ENCODE results near the gene PHACTR1. TPM values are rescaled to one million over a fixed set of nuclear protein-coding genes. Genes with fewer than 3 reads are reported as not detected.

The PHACTR1 gene
- polyA plus RNA-seq, 3 donors: 6.1 to 26.9 (median 7.6) TPM

DNA sequence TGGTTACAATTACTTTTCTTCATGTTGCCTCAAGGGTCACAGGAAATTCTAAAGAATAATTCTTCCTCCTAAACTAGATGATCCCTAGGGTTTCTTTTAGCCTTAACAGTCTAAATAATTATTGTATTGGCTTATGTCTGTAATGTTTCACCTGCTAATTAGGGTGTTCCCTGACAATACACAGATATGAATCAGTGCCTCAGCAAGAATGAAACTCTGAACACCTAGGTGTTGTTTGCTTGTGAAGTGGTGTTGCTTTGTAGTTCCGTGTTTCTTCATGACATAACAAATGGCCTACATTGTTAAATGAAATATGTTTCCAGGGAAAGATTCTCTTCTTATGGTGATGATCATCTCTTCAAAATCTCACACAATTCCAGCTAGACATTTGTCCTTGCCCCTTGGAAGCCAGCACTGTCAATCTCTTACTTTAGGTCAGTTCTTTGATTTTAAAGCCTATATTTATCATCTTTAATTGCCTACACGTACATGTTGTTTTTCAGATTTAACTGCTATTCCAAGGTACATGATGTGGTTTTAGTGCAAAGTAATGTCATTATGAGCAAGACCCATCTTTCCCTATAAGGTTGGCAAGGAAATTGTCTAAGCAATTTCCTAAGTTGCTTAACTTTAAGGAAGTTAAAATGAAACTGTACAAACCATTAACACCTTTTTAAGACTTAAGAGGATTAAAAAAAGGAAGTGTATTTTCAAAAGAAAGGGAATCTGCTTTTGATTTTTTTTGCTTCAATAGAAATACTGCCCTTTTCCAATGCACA, 499.9 kb downstream of the PHACTR1 start:
- intact Hi-C loops (cut with micrococcal nuclease): no loop called here
- Histone ChIP-seq H3K9ac (ENCODE audit: insufficient read depth, low read length, poor library complexity, severe bottlenecking) (no peak overlapping the region), H3K27me3 (ENCODE audit: control insufficient read depth in 2 of 2, insufficient read depth in 2 of 2, low read length in 2 of 2) (no peaks in the 10 kb centered on the region), H3K27ac (ENCODE audit: low read depth in 1 of 2, low read length in 2 of 2) (peak overlapping the region in 1 of 2 donors; percentile 26), H3K79me2 (ENCODE audit: insufficient read depth, low read length) (no peaks in the 10 kb centered on the region), H3K36me3 (replicated peaks in 1 of 2; ENCODE audit: control insufficient read depth in 1 of 2, insufficient read depth in 2 of 2, low read length in 2 of 2) (no peaks in the 10 kb centered on the region), H3K9me3 (replicated peaks in 1 of 2; ENCODE audit: control insufficient read depth in 1 of 2, insufficient read depth in 1 of 2, low read length in 2 of 2) (no peaks in the 10 kb centered on the region), H3K4me3 (replicated peaks in 1 of 3; ENCODE audit: low read depth in 2 of 3, low read length in 3 of 3) (no peak overlapping the region), H3K4me2 (replicated peaks; ENCODE audit: extremely low read depth, low read length, poor library complexity, severe bottlenecking) (peak overlapping the region; percentile 14), H2AFZ (ENCODE audit: insufficient read depth, low read depth, low read length, poor library complexity, severe bottlenecking) (no peak overlapping the region), H4K20me1 (ENCODE audit: insufficient read depth, low read length) (no peaks in the 10 kb centered on the region), H3K4me1 (ENCODE audit: control insufficient read depth in 1 of 2, insufficient read depth in 2 of 2, low read length in 2 of 2) (peaks cover 15 to 20% of the 10 kb centered on the region in 2 donors)
- peak overlapping the region in 3 of 7 donors; percentile 14 to 60 (median 23) for H3K27ac Mint-ChIP-seq
- TF ChIP-seq, protein P1, sequence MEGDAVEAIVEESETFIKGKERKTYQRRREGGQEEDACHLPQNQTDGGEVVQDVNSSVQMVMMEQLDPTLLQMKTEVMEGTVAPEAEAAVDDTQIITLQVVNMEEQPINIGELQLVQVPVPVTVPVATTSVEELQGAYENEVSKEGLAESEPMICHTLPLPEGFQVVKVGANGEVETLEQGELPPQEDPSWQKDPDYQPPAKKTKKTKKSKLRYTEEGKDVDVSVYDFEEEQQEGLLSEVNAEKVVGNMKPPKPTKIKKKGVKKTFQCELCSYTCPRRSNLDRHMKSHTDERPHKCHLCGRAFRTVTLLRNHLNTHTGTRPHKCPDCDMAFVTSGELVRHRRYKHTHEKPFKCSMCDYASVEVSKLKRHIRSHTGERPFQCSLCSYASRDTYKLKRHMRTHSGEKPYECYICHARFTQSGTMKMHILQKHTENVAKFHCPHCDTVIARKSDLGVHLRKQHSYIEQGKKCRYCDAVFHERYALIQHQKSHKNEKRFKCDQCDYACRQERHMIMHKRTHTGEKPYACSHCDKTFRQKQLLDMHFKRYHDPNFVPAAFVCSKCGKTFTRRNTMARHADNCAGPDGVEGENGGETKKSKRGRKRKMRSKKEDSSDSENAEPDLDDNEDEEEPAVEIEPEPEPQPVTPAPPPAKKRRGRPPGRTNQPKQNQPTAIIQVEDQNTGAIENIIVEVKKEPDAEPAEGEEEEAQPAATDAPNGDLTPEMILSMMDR (IDR thresholded peaks at IDR 0.05): no peak
- DNase-seq: peak; percentile 19 to 63 (median 58)
- H3K36me3 Mint-ChIP-seq: no peaks in the 10 kb centered on the region
- H3K4me1 Mint-ChIP-seq: peaks cover 21% of the 10 kb centered on the region
- H3K9me3 Mint-ChIP-seq: peaks cover 0 to 2% (median 0%) of the 10 kb centered on the region in 7 donors
- H3K27me3 Mint-ChIP-seq (ENCODE audit: low read depth in 3 of 3): peaks cover 0 to 3% (median 2%) of the 10 kb centered on the region in 3 donors
- WGBS (ENCODE audit: insufficient coverage): no CpG with 5 or more reads among the region's 2 CpGs
- H3K4me3 Mint-ChIP-seq: no peak overlapping the region

DNA sequence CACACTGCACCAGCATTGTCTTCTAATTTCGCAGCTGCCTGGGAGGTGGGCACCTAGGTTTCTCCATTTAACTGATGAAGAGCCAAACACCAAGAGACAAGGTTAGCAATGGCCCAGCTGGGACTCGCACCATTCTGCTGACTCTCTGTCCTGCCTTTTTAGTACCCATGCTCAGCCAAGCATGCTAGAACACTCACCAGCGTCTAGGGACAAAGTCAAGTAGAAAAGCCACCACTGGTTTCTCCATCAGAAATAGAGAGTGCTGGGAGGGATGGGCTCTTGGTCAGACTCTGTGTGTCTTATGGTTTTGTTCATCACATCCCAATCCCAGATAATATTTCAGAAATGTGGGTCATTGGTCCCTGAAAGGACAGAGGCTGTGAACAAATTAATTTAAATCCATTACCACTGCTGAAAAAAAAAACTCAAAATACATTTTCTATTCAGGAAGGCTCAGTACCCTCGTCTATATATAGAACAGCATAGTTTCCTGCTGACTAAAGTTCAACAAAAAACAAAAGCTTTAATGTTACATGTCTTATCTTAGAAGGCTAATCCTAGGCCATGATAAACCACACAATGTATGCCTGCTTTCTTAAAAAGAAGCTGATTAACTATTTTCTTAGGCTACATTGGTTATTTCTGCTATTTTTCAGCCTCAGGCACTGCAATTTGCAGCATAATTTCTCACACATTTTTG, 500.8 kb downstream of the PHACTR1 start:
- Histone ChIP-seq H3K27ac (ENCODE audit: low read depth in 1 of 2, low read length in 2 of 2) (no peak overlapping the region), H3K36me3 (replicated peaks in 1 of 2; ENCODE audit: control insufficient read depth in 1 of 2, insufficient read depth in 2 of 2, low read length in 2 of 2) (no peaks in the 10 kb centered on the region), H2AFZ (ENCODE audit: insufficient read depth, low read depth, low read length, poor library complexity, severe bottlenecking) (no peak overlapping the region), H3K4me3 (replicated peaks in 1 of 3; ENCODE audit: low read depth in 2 of 3, low read length in 3 of 3) (no peak overlapping the region), H3K4me2 (replicated peaks; ENCODE audit: extremely low read depth, low read length, poor library complexity, severe bottlenecking) (no peak overlapping the region), H3K79me2 (ENCODE audit: insufficient read depth, low read length) (no peaks in the 10 kb centered on the region), H4K20me1 (ENCODE audit: insufficient read depth, low read length) (no peaks in the 10 kb centered on the region), H3K9ac (ENCODE audit: insufficient read depth, low read length, poor library complexity, severe bottlenecking) (no peak overlapping the region), H3K27me3 (ENCODE audit: control insufficient read depth in 2 of 2, insufficient read depth in 2 of 2, low read length in 2 of 2) (no peaks in the 10 kb centered on the region), H3K9me3 (replicated peaks in 1 of 2; ENCODE audit: control insufficient read depth in 1 of 2, insufficient read depth in 1 of 2, low read length in 2 of 2) (no peaks in the 10 kb centered on the region), H3K4me1 (ENCODE audit: control insufficient read depth in 1 of 2, insufficient read depth in 2 of 2, low read length in 2 of 2) (peaks cover 15 to 20% of the 10 kb centered on the region in 2 donors)
- DNase-seq: no peak
- Mint-ChIP-seq H3K36me3 (no peaks in the 10 kb centered on the region), H3K4me3 (peak overlapping the region in 1 of 2 donors; percentile 3), H3K27ac (peak overlapping the region in 3 of 7 donors; percentile 50 to 63 (median 60)), H3K9me3 (peaks cover 0 to 2% (median 0%) of the 10 kb centered on the region in 7 donors), H3K4me1 (peaks cover 21% of the 10 kb centered on the region), H3K27me3 (ENCODE audit: low read depth in 3 of 3) (peaks cover 0 to 3% (median 0%) of the 10 kb centered on the region in 3 donors)
- intact Hi-C loops (cut with micrococcal nuclease): no loop called here
- TF ChIP-seq, protein P1 (IDR thresholded peaks at IDR 0.05): no peak
- 57% methylated on average over 1 of the region's 4 CpGs for WGBS (ENCODE audit: insufficient coverage)

Data from CD14-positive monocyte (primary cell).